ENCODE measurements around the gene ZYG11B. TPM values are rescaled to one million over a fixed set of nuclear protein-coding genes. Genes with fewer than 3 reads are reported as not detected.

Gene ZYG11B
- total and polyA plus RNA-seq, 9 of the 15 experiments (the other 6 are each of a cell fraction or from before 2014, with no cell fraction given), result 4.9 to 22.2 (median 12.2) TPM

- TF ChIP-seq TEAD1 (CRISPR knock-in tag; IDR thresholded peaks at IDR 0.05), result peak in 1 of 2 experiments; percentile 72; a peak in 2 of 4 replicates
- no peak for TF ChIP-seq FOXA1 (IDR thresholded peaks at IDR 0.05; ENCODE audit: borderline replicate concordance)
- TF ChIP-seq RBBP5 (IDR thresholded peaks at IDR 0.05; ENCODE audit: borderline replicate concordance, insufficient read depth, low read length, poor library complexity, severe bottlenecking), result peak; percentile 86
- 0 out of 4 replicates have a peak, but pooled peaks of 1 of the 2 experiments have one; percentile 16 for TF ChIP-seq BCLAF1 (IDR thresholded peaks at IDR 0.05; ENCODE audit: borderline replicate concordance in 1 of 2, control insufficient read depth in 1 of 2, low read depth in 2 of 2, low read length in 1 of 2)
- peak; percentile 89 for TF ChIP-seq HEY1 (CRISPR knock-in tag; IDR thresholded peaks at IDR 0.05; ENCODE audit: borderline replicate concordance)
- TF ChIP-seq MGA (IDR thresholded peaks at IDR 0.05), result peak; percentile 99
- no peak for TF ChIP-seq E4F1 (CRISPR knock-in tag; IDR thresholded peaks at IDR 0.05; ENCODE audit: borderline replicate concordance)
Measured at GRCh38 chr1:52697795-52698674, 28.2 kb upstream of the ZYG11B start, which contains the start of gene COA7 (continued).

Data from K562 (cell line).